GM12801 (cell line): ENCODE data around the gene CNIH1.

Source experiments
- CTCF ChIP-seq: IDR thresholded peaks from one replicate; pipeline ENCODE4 v1.5.1; 2011; ENCODE audit warnings: control low read depth; ENCODE audit not compliant: insufficient read length; ENCODE audit errors: extremely low read depth

CNIH1 gene

GRCh38 chr14:54395716-54396115 lies 45.5 kb downstream of the CNIH1 start:
- no peak for TF ChIP-seq CTCF

GRCh38 chr14:54395284-54395683 lies 45.9 kb downstream of the CNIH1 start:
- no peak for TF ChIP-seq CTCF

- TF ChIP-seq CTCF, result no peak
Measured at GRCh38 chr14:54394596-54394995, 46.6 kb downstream of the CNIH1 start.

- TF ChIP-seq CTCF, result no peak
Measured at GRCh38 chr14:54392131-54392859, 48.9 kb downstream of the CNIH1 start.

GRCh38 chr14:54387328-54387727 lies 53.8 kb downstream of the CNIH1 start:
- no peak for TF ChIP-seq CTCF

DNA sequence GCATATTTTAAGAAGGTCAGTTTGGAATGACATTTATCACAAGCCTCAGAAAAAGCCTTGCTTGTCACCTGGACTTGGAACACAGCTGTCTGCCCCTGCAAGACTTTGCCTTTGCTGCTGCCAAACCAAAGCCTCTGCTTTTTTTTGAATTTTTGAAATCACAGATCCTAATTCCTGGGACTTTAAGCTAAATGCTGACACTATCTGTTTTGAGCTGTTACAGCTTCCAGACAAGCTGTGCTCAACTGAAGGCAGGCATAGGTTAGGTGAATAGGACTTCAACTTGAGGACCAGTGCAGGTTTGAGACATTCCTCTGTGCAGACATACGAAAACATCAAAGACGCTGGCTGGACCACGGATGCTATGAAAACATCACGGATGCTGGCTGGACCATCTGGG lies 55.6 kb downstream of the CNIH1 start:
- no peak for TF ChIP-seq CTCF

- TF ChIP-seq CTCF, result no peak
Measured at GRCh38 chr14:54383835-54384234, 57.3 kb downstream of the CNIH1 start.
